Ovary (tissue), 3 donors: ENCODE data around the gene GRIK4.

Experiments
- CTCF ChIP-seq, 3 donors: fragments of 450-650 bp in 2 of 3; fragments of 200-600 bp in 1 of 3; IDR thresholded peaks; one replicate each; pipeline versions ENCODE4 v1.5.1 to v1.8.0; 2016 to 2022; ENCODE audit warnings: antibody characterized with exemption in 3 of 3, mild to moderate bottlenecking in 1 of 3
- EP300 ChIP-seq: sonication (generic); formaldehyde crosslinking; IDR thresholded peaks from one replicate; pipeline ENCODE4 v1.6.1; 2017; ENCODE audit warnings: antibody characterized with exemption
- POLR2A ChIP-seq: fragments of 450-650 bp; IDR thresholded peaks from one replicate; pipeline ENCODE4 v1.6.1; 2017; ENCODE audit warnings: antibody characterized with exemption, mild to moderate bottlenecking, moderate library complexity
- donor health status: DM: no; HTN: no; CAD: no.

- TF ChIP-seq CTCF (IDR thresholded peaks at IDR 0.05): no peak
- TF ChIP-seq POLR2A: no peak
- no peak for TF ChIP-seq EP300
Observed at GRCh38 chr11:120610111-120610510, 98.6 kb downstream of the GRIK4 start.
